AML-193 (cell line): Measurements from ENCODE around the gene KSR2.

Experiments used
- DNase-seq, 2 experiments: peaks; one replicate each; lab custom pipeline; 2025; lab: John Stamatoyannopoulos, UW

KSR2 gene

GRCh38 chr12:117622741-117623140 lies 346.0 kb downstream of the KSR2 start:
- DNase-seq = no peak

- no peak for DNase-seq
Observed at GRCh38 chr12:117622087-117622486, 346.7 kb downstream of the KSR2 start.

- DNase-seq = no peak
Observed at GRCh38 chr12:117607778-117608177, 361.0 kb downstream of the KSR2 start.

GRCh38 chr12:117606945-117607344 lies 361.8 kb downstream of the KSR2 start:
- DNase-seq = no peak

- no peak for DNase-seq
Observed at GRCh38 chr12:117606024-117606423, 362.8 kb downstream of the KSR2 start.

GRCh38 chr12:117603316-117604113 lies 365.3 kb downstream of the KSR2 start:
- no peak for DNase-seq

- DNase-seq = no peak
Observed at GRCh38 chr12:117599849-117600248, 368.9 kb downstream of the KSR2 start.

- no peak for DNase-seq
Observed at GRCh38 chr12:117596968-117597367, 371.8 kb downstream of the KSR2 start.

GRCh38 chr12:117595751-117596150 lies 373.0 kb downstream of the KSR2 start:
- no peak for DNase-seq

- no peak for DNase-seq
Observed at GRCh38 chr12:117594481-117594880, 374.3 kb downstream of the KSR2 start.

GRCh38 chr12:117593815-117594400 lies 374.9 kb downstream of the KSR2 start:
- DNase-seq = no peak

GRCh38 chr12:117592588-117593305 lies 376.0 kb downstream of the KSR2 start:
- no peak for DNase-seq

- DNase-seq = no peak
Observed at GRCh38 chr12:117590999-117591398, 377.8 kb downstream of the KSR2 start.

GRCh38 chr12:117590386-117590785 lies 378.4 kb downstream of the KSR2 start:
- DNase-seq = no peak

- DNase-seq = no peak
Observed at GRCh38 chr12:117589021-117589420, 379.8 kb downstream of the KSR2 start.

- DNase-seq = peak; percentile 2 to 16
Observed at GRCh38 chr12:117587631-117588287, 381.0 kb downstream of the KSR2 start.

GRCh38 chr12:117583677-117584225 lies 385.0 kb downstream of the KSR2 start:
- DNase-seq = no peak

GRCh38 chr12:117583092-117583491 lies 385.7 kb downstream of the KSR2 start:
- DNase-seq = no peak

GRCh38 chr12:117582135-117582784 lies 386.5 kb downstream of the KSR2 start:
- no peak for DNase-seq

- no peak for DNase-seq
Observed at GRCh38 chr12:117580718-117581062, 388.1 kb downstream of the KSR2 start.

GRCh38 chr12:117580015-117580717 lies 388.6 kb downstream of the KSR2 start:
- no peak for DNase-seq
